ENCODE data around the gene ACP6. TPM values are rescaled to one million over a fixed set of nuclear protein-coding genes. Genes with fewer than 3 reads are reported as not detected.

ACP6 gene
- total RNA-seq, 1 experiment from 2014 or later: 12.0 TPM

DNA sequence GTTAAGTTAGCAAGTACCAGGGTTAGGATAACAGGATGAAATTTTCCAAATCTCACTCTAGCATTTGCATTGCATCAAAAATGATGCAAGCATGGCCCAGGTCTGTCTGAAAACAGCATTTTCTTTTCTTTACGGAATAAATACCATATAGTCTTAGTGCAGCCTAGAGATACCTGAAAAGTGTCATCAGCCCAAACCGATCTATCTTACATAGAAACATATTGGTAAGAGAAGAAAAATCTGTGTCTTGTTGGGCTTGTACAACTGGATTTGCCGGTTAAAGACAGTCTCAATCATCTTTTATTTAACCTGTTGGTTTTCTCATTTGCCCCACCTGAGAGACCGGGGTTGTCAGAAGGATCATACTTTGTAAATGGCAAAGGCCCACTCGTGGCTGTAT, 15.8 kb downstream of the ACP6 start:
- in situ Hi-C loops (cut with HindIII; ENCODE audit: low pct_unique_long_range_greater_than_20kb, low sequenced_read_pairs): no loop called here
- no TSS peak for BruUV-seq (replicated peaks)

GRCh38 chr1:147652306-147652705, 18.0 kb downstream of the ACP6 start:
- Histone ChIP-seq H3K9me3 (ENCODE audit: control insufficient read depth, insufficient read depth, low read depth, low read length) (no peaks in the 10 kb centered on the region), H3K4me3 (ENCODE audit: low read depth in 2 of 2, low read length in 2 of 2) (no peak overlapping the region), H3K27ac (ENCODE audit: low read length) (no peak overlapping the region), H3K4me1 (ENCODE audit: control insufficient read depth, insufficient read depth, low read length) (no peaks in the 10 kb centered on the region), H3K36me3 (ENCODE audit: control insufficient read depth, insufficient read depth, low read length) (no peaks in the 10 kb centered on the region), H3K27me3 (ENCODE audit: control insufficient read depth, insufficient read depth, low read length) (no peaks in the 10 kb centered on the region)
- ATAC-seq (no peak), DNase-seq (ENCODE audit: low read depth, low spot score) (no peak)
- intact Hi-C loops (cut with micrococcal nuclease; ENCODE audit: unreplicated experiment) (no loop called here), in situ Hi-C loops (cut with HindIII; ENCODE audit: low pct_unique_long_range_greater_than_20kb, low sequenced_read_pairs) (no loop called here)
- ChIA-PET POLR2A (interaction anchor here (0.6 to 0.7 kb wide), 2 partner anchors 21 to 59 kb away, joined by 4 to 5 read pairs; no protein-coding TSS in a partner anchor), CTCF (interaction anchor here (0.6 kb wide), 1 partner anchor 97 kb away, joined by 5 read pairs; no protein-coding TSS in a partner anchor)
- no TSS peak for BruUV-seq (replicated peaks)
- TF ChIP-seq, protein P1, sequence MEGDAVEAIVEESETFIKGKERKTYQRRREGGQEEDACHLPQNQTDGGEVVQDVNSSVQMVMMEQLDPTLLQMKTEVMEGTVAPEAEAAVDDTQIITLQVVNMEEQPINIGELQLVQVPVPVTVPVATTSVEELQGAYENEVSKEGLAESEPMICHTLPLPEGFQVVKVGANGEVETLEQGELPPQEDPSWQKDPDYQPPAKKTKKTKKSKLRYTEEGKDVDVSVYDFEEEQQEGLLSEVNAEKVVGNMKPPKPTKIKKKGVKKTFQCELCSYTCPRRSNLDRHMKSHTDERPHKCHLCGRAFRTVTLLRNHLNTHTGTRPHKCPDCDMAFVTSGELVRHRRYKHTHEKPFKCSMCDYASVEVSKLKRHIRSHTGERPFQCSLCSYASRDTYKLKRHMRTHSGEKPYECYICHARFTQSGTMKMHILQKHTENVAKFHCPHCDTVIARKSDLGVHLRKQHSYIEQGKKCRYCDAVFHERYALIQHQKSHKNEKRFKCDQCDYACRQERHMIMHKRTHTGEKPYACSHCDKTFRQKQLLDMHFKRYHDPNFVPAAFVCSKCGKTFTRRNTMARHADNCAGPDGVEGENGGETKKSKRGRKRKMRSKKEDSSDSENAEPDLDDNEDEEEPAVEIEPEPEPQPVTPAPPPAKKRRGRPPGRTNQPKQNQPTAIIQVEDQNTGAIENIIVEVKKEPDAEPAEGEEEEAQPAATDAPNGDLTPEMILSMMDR (IDR thresholded peaks at IDR 0.05): no peak
- TF ChIP-seq POLR2AphosphoS5 (IDR thresholded peaks at IDR 0.05; ENCODE audit: low read depth, low read length) (no peak), SIN3A (IDR thresholded peaks at IDR 0.05; ENCODE audit: borderline replicate concordance, insufficient read depth, low read depth, low read length) (no peak), REST (IDR thresholded peaks at IDR 0.05; ENCODE audit: insufficient read depth in 1 of 2, low read depth in 2 of 2, low read length in 1 of 2) (no peak), TCF7L2 (IDR thresholded peaks at IDR 0.05; ENCODE audit: low read depth, low read length) (no peak)

More for the DNA sequence above, 15.8 kb downstream of the ACP6 start:
- Histone ChIP-seq H3K4me1 (ENCODE audit: control insufficient read depth, insufficient read depth, low read length) (no peaks in the 10 kb centered on the region), H3K27me3 (ENCODE audit: control insufficient read depth, insufficient read depth, low read length) (no peaks in the 10 kb centered on the region), H3K36me3 (ENCODE audit: control insufficient read depth, insufficient read depth, low read length) (no peaks in the 10 kb centered on the region), H3K4me3 (ENCODE audit: low read depth in 2 of 2, low read length in 2 of 2) (no peak overlapping the region), H3K9me3 (ENCODE audit: control insufficient read depth, insufficient read depth, low read depth, low read length) (no peaks in the 10 kb centered on the region), H3K27ac (ENCODE audit: low read length) (no peak overlapping the region)
- intact Hi-C loops (cut with micrococcal nuclease; ENCODE audit: unreplicated experiment): no loop called here
- no peak for DNase-seq (ENCODE audit: low read depth, low spot score)
- ChIA-PET CTCF (no interaction called here), POLR2A (no interaction called here)
- TF ChIP-seq, protein P1 (IDR thresholded peaks at IDR 0.05): no peak
- TF ChIP-seq TCF7L2 (IDR thresholded peaks at IDR 0.05; ENCODE audit: low read depth, low read length) (no peak), SIN3A (IDR thresholded peaks at IDR 0.05; ENCODE audit: borderline replicate concordance, insufficient read depth, low read depth, low read length) (no peak), REST (IDR thresholded peaks at IDR 0.05; ENCODE audit: insufficient read depth in 1 of 2, low read depth in 2 of 2, low read length in 1 of 2) (no peak), POLR2AphosphoS5 (IDR thresholded peaks at IDR 0.05; ENCODE audit: low read depth, low read length) (no peak)
- ATAC-seq: no peak

Data from Panc1 (cell line).